B cell (primary cell): ENCODE results near the gene PDE4C.

Source experiments
- CTCF ChIP-seq: fragments of 200-600 bp; IDR thresholded peaks from one replicate; pipeline ENCODE4 v1.8.0; 2022; ENCODE audit warnings: antibody characterized with exemption, mild to moderate bottlenecking
- EZH2 ChIP-seq: IDR thresholded peaks from 2 replicates; pipeline ENCODE4 v1.6.1; 2012; ENCODE audit warnings: borderline replicate concordance, low read depth, mild to moderate bottlenecking, moderate library complexity, low read length; ENCODE audit not compliant: insufficient read depth, poor library complexity, severe bottlenecking

DNA sequence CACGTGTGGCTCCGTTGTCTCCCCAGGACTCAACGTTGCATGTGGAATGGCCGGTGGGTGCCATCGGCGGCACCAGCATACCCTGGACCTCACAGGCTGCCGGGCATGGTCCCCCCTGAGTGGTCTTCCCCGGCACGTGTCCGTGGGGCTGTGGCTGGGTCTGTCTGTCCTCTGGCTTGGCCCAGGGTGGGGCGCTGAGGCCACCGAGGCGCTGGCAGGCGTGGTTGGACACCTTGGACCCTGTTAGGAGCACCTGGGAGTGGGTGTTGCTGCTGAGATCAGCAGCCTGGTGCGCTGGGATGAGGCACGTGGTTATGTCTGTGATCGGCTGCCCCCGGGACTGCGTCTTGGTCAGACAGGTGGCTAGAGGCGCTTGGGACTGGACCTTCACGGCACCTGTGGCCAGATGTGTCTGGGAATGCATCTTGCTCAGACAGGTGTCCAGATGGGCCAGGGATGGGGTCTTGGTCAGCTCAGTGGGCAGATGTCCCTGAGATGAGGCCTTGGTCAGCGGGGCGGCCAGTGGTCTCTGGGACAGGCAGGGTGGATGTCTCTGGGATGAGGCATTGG, 38.8 kb upstream of the PDE4C start:
- TF ChIP-seq EZH2 (no peak), CTCF (no peak)
